ENCODE measurements around the gene ELOVL4. TPM values are rescaled to one million over a fixed set of nuclear protein-coding genes. Genes with fewer than 3 reads are reported as not detected.

Gene ELOVL4
- polyA plus RNA-seq, 3 donors = 2.4 to 3.5 (median 3.0) TPM

Other genes starting within 250 kb of the ELOVL4 start
- gene TTK, start 57.1 kb upstream of the ELOVL4 start, polyA plus RNA-seq (ENCODE audit: insufficient read length in 3 of 3) = 10 to 100 TPM; 18.9 to 21.1 (median 20.7) TPM
- 10 to 100 TPM; 24.2 to 31.6 (median 30.3) TPM for gene BCKDHB, start 159.1 kb upstream of the ELOVL4 start, polyA plus RNA-seq (ENCODE audit: insufficient read length in 3 of 3)

Data from renal pelvis (tissue), 3 donors.